Measurements from ENCODE around the gene PDE6H. TPM values are rescaled to one million over a fixed set of nuclear protein-coding genes. Genes with fewer than 3 reads are reported as not detected.

Gene PDE6H
- total RNA-seq, 2 donors from 2014 or later: not detected

GRCh38 chr12:14931359-14931758, 41.5 kb upstream of the PDE6H start:
- Histone ChIP-seq H3K36me3 (ENCODE audit: control insufficient read depth, insufficient read depth, low read length) (no peaks in the 10 kb centered on the region), H3K4me3 (ENCODE audit: low read length) (no peak overlapping the region), H3K4me1 (ENCODE audit: control insufficient read depth, insufficient read depth, low read length) (no peaks in the 10 kb centered on the region), H3K27ac (ENCODE audit: low read depth, low read length) (no peak overlapping the region), H3K9me3 (ENCODE audit: control insufficient read depth, low read length) (no peaks in the 10 kb centered on the region), H3K27me3 (ENCODE audit: control insufficient read depth, insufficient read depth, low read length, poor library complexity, severe bottlenecking) (no peaks in the 10 kb centered on the region), H3K9ac (ENCODE audit: extremely low read depth, low read length, poor library complexity, severe bottlenecking) (no peak overlapping the region)
- Mint-ChIP-seq H3K4me3 (no peak overlapping the region), H3K27ac (no peak overlapping the region), H3K36me3 (ENCODE audit: low read depth) (no peaks in the 10 kb centered on the region), H3K9me3 (no peaks in the 10 kb centered on the region), H3K4me1 (peaks cover 14% of the 10 kb centered on the region), H3K27me3 (ENCODE audit: insufficient read depth) (no peaks in the 10 kb centered on the region)
- no peak for DNase-seq
- 95 to 100% methylated on average over 4 of the region's 4 CpGs for WGBS, 2 experiments (ENCODE audit: insufficient coverage in 1 of 2, insufficient read length in 1 of 2)
- TF ChIP-seq, protein P1, sequence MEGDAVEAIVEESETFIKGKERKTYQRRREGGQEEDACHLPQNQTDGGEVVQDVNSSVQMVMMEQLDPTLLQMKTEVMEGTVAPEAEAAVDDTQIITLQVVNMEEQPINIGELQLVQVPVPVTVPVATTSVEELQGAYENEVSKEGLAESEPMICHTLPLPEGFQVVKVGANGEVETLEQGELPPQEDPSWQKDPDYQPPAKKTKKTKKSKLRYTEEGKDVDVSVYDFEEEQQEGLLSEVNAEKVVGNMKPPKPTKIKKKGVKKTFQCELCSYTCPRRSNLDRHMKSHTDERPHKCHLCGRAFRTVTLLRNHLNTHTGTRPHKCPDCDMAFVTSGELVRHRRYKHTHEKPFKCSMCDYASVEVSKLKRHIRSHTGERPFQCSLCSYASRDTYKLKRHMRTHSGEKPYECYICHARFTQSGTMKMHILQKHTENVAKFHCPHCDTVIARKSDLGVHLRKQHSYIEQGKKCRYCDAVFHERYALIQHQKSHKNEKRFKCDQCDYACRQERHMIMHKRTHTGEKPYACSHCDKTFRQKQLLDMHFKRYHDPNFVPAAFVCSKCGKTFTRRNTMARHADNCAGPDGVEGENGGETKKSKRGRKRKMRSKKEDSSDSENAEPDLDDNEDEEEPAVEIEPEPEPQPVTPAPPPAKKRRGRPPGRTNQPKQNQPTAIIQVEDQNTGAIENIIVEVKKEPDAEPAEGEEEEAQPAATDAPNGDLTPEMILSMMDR (conservative IDR thresholded peaks at IDR 0.05): no peak

GRCh38 chr12:14931791-14932560, 40.9 kb upstream of the PDE6H start:
- DNase-seq: no peak
- no peaks in the 10 kb centered on the region for H3K9me3 ChIP-seq (ENCODE audit: control insufficient read depth, low read length)
- H3K4me3 ChIP-seq (ENCODE audit: low read length): no peak overlapping the region
- no peaks in the 10 kb centered on the region for H3K4me1 ChIP-seq (ENCODE audit: control insufficient read depth, insufficient read depth, low read length)
- WGBS, 2 experiments (ENCODE audit: insufficient coverage in 1 of 2, insufficient read length in 1 of 2): 90 to 92% methylated on average over 3 to 6 of the region's 7 CpGs
- H3K27me3 Mint-ChIP-seq (ENCODE audit: insufficient read depth): no peaks in the 10 kb centered on the region
- H3K27me3 ChIP-seq (ENCODE audit: control insufficient read depth, insufficient read depth, low read length, poor library complexity, severe bottlenecking): no peaks in the 10 kb centered on the region
- no peak overlapping the region for H3K27ac ChIP-seq (ENCODE audit: low read depth, low read length)
- no peak overlapping the region for H3K4me3 Mint-ChIP-seq
- H3K9me3 Mint-ChIP-seq: no peaks in the 10 kb centered on the region
- peaks cover 20% of the 10 kb centered on the region for H3K4me1 Mint-ChIP-seq
- H3K36me3 Mint-ChIP-seq (ENCODE audit: low read depth): no peaks in the 10 kb centered on the region
- no peaks in the 10 kb centered on the region for H3K36me3 ChIP-seq (ENCODE audit: control insufficient read depth, insufficient read depth, low read length)
- H3K9ac ChIP-seq (ENCODE audit: extremely low read depth, low read length, poor library complexity, severe bottlenecking): no peak overlapping the region
- TF ChIP-seq, protein P1 (conservative IDR thresholded peaks at IDR 0.05): no peak
- no peak overlapping the region for H3K27ac Mint-ChIP-seq

DNA sequence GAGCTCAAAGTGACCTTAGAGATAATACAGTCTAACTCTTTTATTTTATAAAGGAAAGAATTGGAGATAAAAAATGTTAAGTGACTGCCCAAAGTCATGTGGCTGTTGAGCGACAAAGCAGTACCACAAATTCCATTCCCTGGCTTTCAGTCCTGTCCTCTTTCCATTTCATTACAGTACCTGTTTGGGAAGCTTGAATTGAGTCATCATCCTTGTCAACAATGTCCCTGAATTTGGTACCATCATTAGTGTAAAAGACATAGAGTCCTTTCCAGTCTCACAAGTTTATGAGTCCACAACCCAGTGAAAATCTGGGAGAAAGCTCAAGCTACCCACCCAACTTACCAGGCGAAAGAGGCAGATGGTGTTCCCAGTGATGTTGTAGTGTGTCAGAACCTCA, 38.3 kb upstream of the PDE6H start:
- Histone ChIP-seq H3K27ac (ENCODE audit: low read depth, low read length) (no peak overlapping the region), H3K9me3 (ENCODE audit: control insufficient read depth, low read length) (no peaks in the 10 kb centered on the region), H3K27me3 (ENCODE audit: control insufficient read depth, insufficient read depth, low read length, poor library complexity, severe bottlenecking) (no peaks in the 10 kb centered on the region), H3K36me3 (ENCODE audit: control insufficient read depth, insufficient read depth, low read length) (no peaks in the 10 kb centered on the region), H3K4me1 (ENCODE audit: control insufficient read depth, insufficient read depth, low read length) (no peaks in the 10 kb centered on the region), H3K9ac (ENCODE audit: extremely low read depth, low read length, poor library complexity, severe bottlenecking) (no peak overlapping the region), H3K4me3 (ENCODE audit: low read length) (no peak overlapping the region)
- no peak for DNase-seq
- 97 to 100% methylated on average over 1 to 2 of the region's 2 CpGs for WGBS, 2 experiments (ENCODE audit: insufficient coverage in 1 of 2, insufficient read length in 1 of 2)
- Mint-ChIP-seq H3K9me3 (no peaks in the 10 kb centered on the region), H3K27me3 (ENCODE audit: insufficient read depth) (no peaks in the 10 kb centered on the region), H3K4me3 (no peak overlapping the region), H3K36me3 (ENCODE audit: low read depth) (no peaks in the 10 kb centered on the region), H3K27ac (no peak overlapping the region), H3K4me1 (peaks cover 14% of the 10 kb centered on the region)
- TF ChIP-seq, protein P1 (conservative IDR thresholded peaks at IDR 0.05): no peak

All from endodermal cell (in vitro differentiated cells).